Keratinocyte (primary cell): ENCODE measurements around the gene IQCK. TPM values are rescaled to one million over a fixed set of nuclear protein-coding genes. Genes with fewer than 3 reads are reported as not detected.

Experiments used
- DNase-seq: peaks from one replicate; pipeline ENCODE4 v3.0.0-alpha.2; 2011; ENCODE audit warnings: low read depth, missing footprints, low spot score
- FAIRE-seq: peaks from 2 replicates; lab custom pipeline; 2011; peaks lifted over from hg19 to GRCh38; lab: Jason Lieb, UNC
- H2AFZ ChIP-seq: 2 replicates; pipeline ENCODE4 v1.6.0; 2012; ENCODE audit warnings: low read length, control low read depth, inconsistent platforms; ENCODE audit not compliant: control insufficient read depth
- H3K27ac ChIP-seq: 2 replicates; pipeline ENCODE4 v1.5.1; 2011; ENCODE audit warnings: low read length; ENCODE audit not compliant: control insufficient read depth, insufficient read depth
- H3K27me3 ChIP-seq: 3 replicates; pipeline ENCODE4 v1.6.0; 2011; ENCODE audit warnings: low read length; ENCODE audit not compliant: control insufficient read depth, insufficient read depth; ENCODE audit errors: extremely low read depth
- H3K36me3 ChIP-seq, 2 experiments: 2 replicates in 1 of 2; 3 replicates in 1 of 2; pipeline ENCODE4 v1.5.1; 2011; ENCODE audit warnings: low read length in 2 of 2, mild to moderate bottlenecking in 1 of 2; ENCODE audit not compliant: control insufficient read depth in 2 of 2, insufficient read depth in 2 of 2; ENCODE audit errors: extremely low read depth in 1 of 2
- H3K4me1 ChIP-seq: 3 replicates; pipeline ENCODE4 v1.5.1; 2011; ENCODE audit warnings: low read length; ENCODE audit not compliant: control insufficient read depth, insufficient read depth; ENCODE audit errors: extremely low read depth
- H3K4me2 ChIP-seq: 3 replicates; pipeline ENCODE4 v1.6.0; 2011; ENCODE audit warnings: low read depth, low read length; ENCODE audit not compliant: control insufficient read depth, insufficient read depth; ENCODE audit errors: extremely low read depth
- H3K4me3 ChIP-seq, 3 experiments: fragments of 200-600 bp in 1 of 3; sonication (generic) in 1 of 3; 2 replicates in 2 of 3; 3 replicates in 1 of 3; pipeline ENCODE4 v1.5.1; 2011 to 2016; ENCODE audit warnings: low read length in 3 of 3, mild to moderate bottlenecking in 3 of 3, control low read depth in 2 of 3, inconsistent platforms in 1 of 3, low read depth in 1 of 3, mixed read lengths in 1 of 3, mixed run types in 1 of 3, moderate library complexity in 1 of 3; ENCODE audit not compliant: control insufficient read depth in 2 of 3, insufficient read depth in 2 of 3; ENCODE audit errors: extremely low read depth in 1 of 3
- H3K79me2 ChIP-seq: 2 replicates; pipeline ENCODE4 v1.6.0; 2012; ENCODE audit warnings: low read length; ENCODE audit not compliant: control insufficient read depth, insufficient read depth
- H3K9ac ChIP-seq: 3 replicates; pipeline ENCODE4 v1.6.0; 2011; ENCODE audit warnings: low read length; ENCODE audit not compliant: control insufficient read depth, insufficient read depth; ENCODE audit errors: extremely low read depth
- H3K9me1 ChIP-seq: 3 replicates; pipeline ENCODE4 v1.6.0; 2011; ENCODE audit warnings: low read length; ENCODE audit not compliant: control insufficient read depth, insufficient read depth; ENCODE audit errors: extremely low read depth
- H3K9me3 ChIP-seq: 2 replicates; pipeline ENCODE4 v1.5.1; 2012; ENCODE audit warnings: low read depth, low read length; ENCODE audit not compliant: control insufficient read depth
- H4K20me1 ChIP-seq: 3 replicates; pipeline ENCODE4 v1.6.0; 2011; ENCODE audit warnings: low read length; ENCODE audit not compliant: control insufficient read depth, insufficient read depth; ENCODE audit errors: extremely low read depth
- EZH2 ChIP-seq: IDR thresholded peaks from one replicate; pipeline ENCODE4 v1.6.1; 2012; ENCODE audit warnings: inconsistent platforms, mild to moderate bottlenecking, low read length, moderate library complexity
- dilution Hi-C: fragments of 300-500 bp; cut with MboI; formaldehyde crosslinking; loops from one replicate; pipeline ENCODE4 v1.7.0; 2020; ENCODE audit warnings: low sequenced_read_pairs; ENCODE audit not compliant: extremely low pct_ligation_motif_present
- polyA plus RNA-seq, 5 experiments: library from polyadenylated mRNA; depleted of rRNA in 3 of 5; stranded (reverse) in 3 of 5; stranded (forward) in 1 of 5; unstranded in 1 of 5; fragments of >200 nt; gene quantifications; 1 replicate in 1 of 5; 2 replicates in 3 of 5; 3 replicates in 1 of 5; pipeline versions ENCODE4 v1.2.1 to v1.2.3, GENCODE V29; 2011 to 2012; ENCODE audit warnings: missing spikeins in 2 of 5, low read depth in 1 of 5, low replicate concordance in 1 of 5
- TF ChIP-seq, protein P1 (sequence below), 3 experiments: IDR thresholded peaks in 1 of 3; conservative IDR thresholded peaks in 1 of 3; optimal IDR thresholded peaks in 1 of 3; 2 replicates in 2 of 3; 3 replicates in 1 of 3; pipeline versions ENCODE3 to v1.5.1; 2011; ENCODE audit warnings: low read length in 3 of 3, mild to moderate bottlenecking in 3 of 3, moderate library complexity in 2 of 3, control low read depth in 1 of 3, inconsistent platforms in 1 of 3; ENCODE audit not compliant: insufficient read depth in 2 of 3; ENCODE audit errors: extremely low read depth in 1 of 3

IQCK gene
- polyA plus RNA-seq, 1 donor (not counting 4 experiments of a cell fraction or from before 2014, with no cell fraction given): 9.7 TPM

DNA sequence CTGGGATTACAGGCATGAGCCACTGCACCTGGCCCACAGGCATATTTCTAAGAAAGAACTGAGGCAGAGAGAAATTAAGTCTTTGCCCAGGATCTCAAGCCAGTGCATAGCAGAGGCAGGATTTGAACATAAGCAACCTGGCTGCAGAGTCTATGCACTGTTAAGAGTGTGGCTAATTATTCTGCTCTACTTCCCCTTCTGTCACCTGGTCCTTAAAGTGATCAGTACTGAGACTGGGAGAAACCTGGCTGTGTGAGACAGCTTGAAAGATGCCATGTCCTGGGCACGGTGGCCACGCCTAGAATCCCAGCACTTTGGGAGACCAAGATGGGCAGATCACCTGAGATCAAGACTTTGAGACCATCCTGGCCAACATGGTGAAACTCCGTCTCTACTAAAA lies 58.1 kb downstream of the IQCK start:
- Histone ChIP-seq H3K27me3 (no peaks in the 10 kb centered on the region), H3K4me3 (no peak overlapping the region), H3K27ac (no peak overlapping the region), H3K9me1 (no peaks in the 10 kb centered on the region), H3K36me3 (no peaks in the 10 kb centered on the region), H2AFZ (no peak overlapping the region), H3K4me1 (no peaks in the 10 kb centered on the region), H3K9ac (no peak overlapping the region), H3K9me3 (no peaks in the 10 kb centered on the region), H4K20me1 (no peaks in the 10 kb centered on the region), H3K4me2 (no peak overlapping the region), H3K79me2 (no peaks in the 10 kb centered on the region)
- TF ChIP-seq EZH2: no peak
- TF ChIP-seq, protein P1, sequence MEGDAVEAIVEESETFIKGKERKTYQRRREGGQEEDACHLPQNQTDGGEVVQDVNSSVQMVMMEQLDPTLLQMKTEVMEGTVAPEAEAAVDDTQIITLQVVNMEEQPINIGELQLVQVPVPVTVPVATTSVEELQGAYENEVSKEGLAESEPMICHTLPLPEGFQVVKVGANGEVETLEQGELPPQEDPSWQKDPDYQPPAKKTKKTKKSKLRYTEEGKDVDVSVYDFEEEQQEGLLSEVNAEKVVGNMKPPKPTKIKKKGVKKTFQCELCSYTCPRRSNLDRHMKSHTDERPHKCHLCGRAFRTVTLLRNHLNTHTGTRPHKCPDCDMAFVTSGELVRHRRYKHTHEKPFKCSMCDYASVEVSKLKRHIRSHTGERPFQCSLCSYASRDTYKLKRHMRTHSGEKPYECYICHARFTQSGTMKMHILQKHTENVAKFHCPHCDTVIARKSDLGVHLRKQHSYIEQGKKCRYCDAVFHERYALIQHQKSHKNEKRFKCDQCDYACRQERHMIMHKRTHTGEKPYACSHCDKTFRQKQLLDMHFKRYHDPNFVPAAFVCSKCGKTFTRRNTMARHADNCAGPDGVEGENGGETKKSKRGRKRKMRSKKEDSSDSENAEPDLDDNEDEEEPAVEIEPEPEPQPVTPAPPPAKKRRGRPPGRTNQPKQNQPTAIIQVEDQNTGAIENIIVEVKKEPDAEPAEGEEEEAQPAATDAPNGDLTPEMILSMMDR (optimal IDR thresholded peaks at IDR 0.05 in 1 of 3, IDR thresholded peaks at IDR 0.05 in 1 of 3, conservative IDR thresholded peaks at IDR 0.05 in 1 of 3; ENCODE audit: extremely low read depth in 1 of 3, insufficient read depth in 2 of 3, low read length in 3 of 3): no peak
- DNase-seq: no peak
- dilution Hi-C loops: no loop called here
- FAIRE-seq: no peak

GRCh38 chr16:19776565-19776964 lies 58.5 kb downstream of the IQCK start:
- Histone ChIP-seq H3K4me3 (no peak overlapping the region), H3K9me3 (no peaks in the 10 kb centered on the region), H2AFZ (no peak overlapping the region), H3K27ac (no peak overlapping the region), H3K9me1 (no peaks in the 10 kb centered on the region), H3K9ac (no peak overlapping the region), H4K20me1 (no peaks in the 10 kb centered on the region), H3K36me3 (no peaks in the 10 kb centered on the region), H3K4me2 (no peak overlapping the region), H3K79me2 (no peaks in the 10 kb centered on the region), H3K4me1 (no peaks in the 10 kb centered on the region), H3K27me3 (no peaks in the 10 kb centered on the region)
- TF ChIP-seq, protein P1 (optimal IDR thresholded peaks at IDR 0.05 in 1 of 3, IDR thresholded peaks at IDR 0.05 in 1 of 3, conservative IDR thresholded peaks at IDR 0.05 in 1 of 3; ENCODE audit: extremely low read depth in 1 of 3, insufficient read depth in 2 of 3, low read length in 3 of 3): no peak
- no peak for TF ChIP-seq EZH2
- FAIRE-seq (no peak), DNase-seq (no peak)
- dilution Hi-C loops: no loop called here
